Stimulated activated CD4-positive, alpha-beta T cell treated with anti-CD3 and anti-CD28 coated beads, Interleukin-2, amount 100 ng/mL, for 48 hours (primary cell): ENCODE results near the gene ZNF91.
"Not testable (repeated sequence)": the region's sequence is repeated elsewhere in the genome, so short reads cannot be mapped to it uniquely, and the experiment has no call there.

Experiments
- DNase-seq, 2 donors: peaks; one replicate each; pipeline ENCODE4 v3.0.0-alpha.2; 2020

Gene ZNF91

GRCh38 chr19:23394511-23394910 lies 760 bp downstream of the ZNF91 start:
- peak in 1 of 2 donors; percentile 39 for DNase-seq

GRCh38 chr19:23393121-23393520 lies 2.1 kb downstream of the ZNF91 start:
- DNase-seq: no peak

- no peak for DNase-seq
Observed at GRCh38 chr19:23391236-23391635, 4.0 kb downstream of the ZNF91 start.

- no peak for DNase-seq
Observed at GRCh38 chr19:23385404-23385803, 9.9 kb downstream of the ZNF91 start.

- DNase-seq: no peak
Observed at GRCh38 chr19:23384858-23385257, 10.4 kb downstream of the ZNF91 start.

GRCh38 chr19:23384166-23384565 lies 11.1 kb downstream of the ZNF91 start:
- no peak for DNase-seq

GRCh38 chr19:23382955-23383354 lies 12.3 kb downstream of the ZNF91 start:
- DNase-seq: no peak

GRCh38 chr19:23381114-23381513 lies 14.2 kb downstream of the ZNF91 start:
- no peak for DNase-seq

GRCh38 chr19:23379671-23380070 lies 15.6 kb downstream of the ZNF91 start:
- DNase-seq: not testable (repeated sequence)

GRCh38 chr19:23378948-23379347 lies 16.3 kb downstream of the ZNF91 start:
- no peak for DNase-seq

GRCh38 chr19:23377276-23377675 lies 18.0 kb downstream of the ZNF91 start:
- DNase-seq: no peak

- DNase-seq: no peak
Observed at GRCh38 chr19:23366437-23366836, 28.8 kb downstream of the ZNF91 start.

GRCh38 chr19:23366031-23366430 lies 29.2 kb downstream of the ZNF91 start:
- not testable (repeated sequence) for DNase-seq

- DNase-seq: no peak
Observed at GRCh38 chr19:23365222-23365621, 30.0 kb downstream of the ZNF91 start.

GRCh38 chr19:23361843-23362242 lies 33.4 kb downstream of the ZNF91 start:
- DNase-seq: not testable (repeated sequence)

- no peak for DNase-seq
Observed at GRCh38 chr19:23351806-23352205, 43.5 kb downstream of the ZNF91 start.

- no peak for DNase-seq
Observed at GRCh38 chr19:23346696-23347095, 48.6 kb downstream of the ZNF91 start.

GRCh38 chr19:23345838-23346237 lies 49.4 kb downstream of the ZNF91 start:
- DNase-seq: no peak

GRCh38 chr19:23343434-23344010 lies 51.7 kb downstream of the ZNF91 start:
- no peak for DNase-seq

- DNase-seq: no peak
Observed at GRCh38 chr19:23328211-23328610, 67.1 kb downstream of the ZNF91 start.

GRCh38 chr19:23321953-23322549 lies 73.2 kb downstream of the ZNF91 start:
- no peak for DNase-seq

GRCh38 chr19:23321403-23321802 lies 73.9 kb downstream of the ZNF91 start:
- DNase-seq: not testable (repeated sequence)

GRCh38 chr19:23319571-23319970 lies 75.7 kb downstream of the ZNF91 start:
- DNase-seq: not testable (repeated sequence)

GRCh38 chr19:23318941-23319340 lies 76.3 kb downstream of the ZNF91 start:
- DNase-seq: not testable (repeated sequence)

- DNase-seq: no peak
Observed at GRCh38 chr19:23318143-23318542, 77.1 kb downstream of the ZNF91 start.
